Measurements from ENCODE around the gene CENPP. TPM values are rescaled to one million over a fixed set of nuclear protein-coding genes. Genes with fewer than 3 reads are reported as not detected.

Gene CENPP
- total RNA-seq, 2 experiments from 2014 or later, result 26.5 to 27.0 TPM

DNA sequence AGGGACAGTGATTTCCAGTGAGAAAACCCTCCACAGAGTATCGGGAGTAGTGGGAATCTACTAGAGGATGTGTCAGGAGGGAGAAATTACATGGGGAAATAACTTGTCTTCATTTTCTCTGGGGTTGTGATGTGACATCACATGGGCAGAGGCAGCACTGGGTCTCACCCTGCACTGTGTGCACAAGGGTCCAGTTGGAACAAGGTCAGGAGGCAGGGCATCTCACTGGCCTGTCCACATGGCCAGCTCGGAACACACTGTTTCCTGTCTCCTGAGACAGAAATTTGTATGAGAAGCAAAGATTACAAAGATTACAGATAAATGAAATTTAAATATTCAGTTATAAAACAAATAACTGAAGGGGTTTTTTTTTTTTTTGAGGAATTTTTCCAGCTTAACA, 272.6 kb downstream of the CENPP start:
- DNase-seq, result no peak
- Mint-ChIP-seq H3K36me3 (peaks cover 2% of the 10 kb centered on the region), H3K27me3 (peaks cover 2% of the 10 kb centered on the region), H3K4me1 (no peaks in the 10 kb centered on the region), H3K9me3 (peaks cover under 1% of the 10 kb centered on the region), H3K27ac (no peak overlapping the region), H3K4me3 (no peak overlapping the region)

DNA sequence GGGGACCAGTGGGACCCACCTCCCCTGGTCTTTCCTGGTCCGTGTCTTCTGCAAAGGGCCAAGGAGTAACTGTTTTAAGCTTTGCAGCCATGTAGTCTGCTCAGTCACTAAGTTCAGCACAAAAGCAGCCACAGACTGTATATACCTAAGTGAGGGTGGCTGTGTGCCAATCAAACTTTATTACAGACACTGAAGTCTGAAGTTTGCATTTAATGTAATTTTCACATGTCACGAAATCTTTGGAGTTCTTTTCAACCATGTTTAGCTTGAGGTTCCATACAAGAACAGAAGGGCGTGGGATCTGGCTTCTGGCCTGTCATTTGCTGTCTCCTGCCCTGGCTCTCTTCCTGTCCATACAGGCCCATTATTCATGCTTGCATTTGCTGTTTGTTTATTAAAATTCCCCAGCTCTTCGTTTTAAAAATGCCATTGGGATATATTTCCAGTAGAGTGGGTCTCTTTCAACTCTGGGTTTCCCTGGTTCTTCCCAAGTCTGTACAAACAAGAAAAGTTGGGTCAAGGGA, 274.2 kb downstream of the CENPP start:
- no peaks in the 10 kb centered on the region for H3K4me1 Mint-ChIP-seq
- no peaks in the 10 kb centered on the region for H3K27me3 Mint-ChIP-seq
- no peak overlapping the region for H3K4me3 Mint-ChIP-seq
- peaks cover 8% of the 10 kb centered on the region for H3K9me3 Mint-ChIP-seq
- peaks cover 9% of the 10 kb centered on the region for H3K36me3 Mint-ChIP-seq
- no peak for DNase-seq
- H3K27ac Mint-ChIP-seq, result no peak overlapping the region

DNA sequence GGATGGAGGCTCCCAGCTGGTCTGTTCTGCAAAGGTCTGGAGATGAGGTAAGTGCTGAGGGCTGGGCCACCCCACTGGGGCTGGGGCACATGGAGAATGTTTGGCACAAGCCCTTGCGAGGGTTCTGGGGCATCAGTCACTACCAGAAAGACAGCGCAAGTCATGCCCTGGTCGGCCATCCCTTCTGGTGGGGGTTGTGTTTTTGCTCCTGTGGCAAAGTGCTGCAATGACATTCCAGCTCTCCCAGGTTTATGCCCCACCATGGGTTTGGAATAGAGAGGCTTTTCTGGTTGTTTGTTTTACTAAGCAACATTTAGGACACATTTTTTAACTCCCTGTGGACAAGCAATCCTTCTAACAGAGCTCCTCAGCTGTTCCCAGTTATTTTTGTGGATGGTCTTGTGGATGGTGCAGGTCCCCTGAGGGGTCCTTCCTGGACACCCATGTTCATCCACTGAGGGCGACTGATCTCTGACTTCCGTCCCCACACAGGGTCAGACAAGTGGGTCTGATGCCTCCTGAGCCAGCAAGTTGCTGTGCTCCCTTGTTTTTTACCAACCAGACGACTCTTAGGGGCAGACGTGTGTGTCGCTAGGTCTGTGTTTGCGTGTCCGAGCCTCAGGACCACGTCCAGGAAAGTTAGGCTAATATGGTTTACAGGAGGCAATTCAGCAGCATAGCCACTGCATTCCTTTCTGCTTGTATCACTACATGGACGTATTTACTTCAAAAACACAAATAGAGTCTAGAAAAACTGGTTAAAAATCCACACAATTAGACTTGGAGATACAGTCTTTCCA, 274.9 kb downstream of the CENPP start:
- peaks cover 14% of the 10 kb centered on the region for H3K9me3 Mint-ChIP-seq

GRCh38 chr9:92601451-92601850, 275.7 kb downstream of the CENPP start:
- Mint-ChIP-seq H3K4me3 (no peak overlapping the region), H3K27me3 (no peaks in the 10 kb centered on the region), H3K9me3 (peaks cover 14% of the 10 kb centered on the region), H3K36me3 (peaks cover 12% of the 10 kb centered on the region), H3K27ac (no peak overlapping the region), H3K4me1 (no peaks in the 10 kb centered on the region)
- DNase-seq, result no peak

More for the DNA sequence above, 274.9 kb downstream of the CENPP start:
- Mint-ChIP-seq H3K27me3 (no peaks in the 10 kb centered on the region), H3K27ac (no peak overlapping the region), H3K4me3 (no peak overlapping the region), H3K36me3 (peaks cover 12% of the 10 kb centered on the region), H3K4me1 (no peaks in the 10 kb centered on the region)
- no peak for DNase-seq

- no peak for DNase-seq
- Mint-ChIP-seq H3K36me3 (peaks cover 12% of the 10 kb centered on the region), H3K27ac (no peak overlapping the region), H3K9me3 (peaks cover 14% of the 10 kb centered on the region), H3K27me3 (no peaks in the 10 kb centered on the region), H3K4me3 (no peak overlapping the region), H3K4me1 (peaks cover 4% of the 10 kb centered on the region)
These were observed 276.7 kb downstream of the CENPP start for GRCh38 chr9:92602413-92602812.

DNA sequence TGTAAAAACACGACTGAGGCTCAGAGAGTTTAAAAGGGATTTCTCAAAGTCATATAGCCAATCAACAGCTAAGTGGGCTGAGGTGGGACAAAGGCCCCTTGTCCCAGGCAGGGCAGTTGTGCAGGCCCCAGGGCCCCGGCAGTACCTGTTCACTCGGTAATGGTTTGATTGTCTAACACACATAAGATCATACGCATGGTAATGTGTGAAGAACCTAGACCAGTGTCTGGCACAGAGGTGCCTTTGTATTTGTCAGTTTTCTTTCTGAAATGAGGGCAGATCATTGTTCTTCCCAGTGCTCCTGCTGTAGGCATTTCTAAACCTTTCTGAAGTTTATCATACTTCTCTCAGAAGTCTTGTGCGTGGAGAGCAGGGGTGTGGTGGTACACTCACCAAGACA, 277.3 kb downstream of the CENPP start:
- H3K36me3 Mint-ChIP-seq, result peaks cover 12% of the 10 kb centered on the region
- H3K4me3 Mint-ChIP-seq, result no peak overlapping the region
- no peak overlapping the region for H3K27ac Mint-ChIP-seq
- H3K4me1 Mint-ChIP-seq, result peaks cover 4% of the 10 kb centered on the region
- H3K27me3 Mint-ChIP-seq, result no peaks in the 10 kb centered on the region
- H3K9me3 Mint-ChIP-seq, result peaks cover 14% of the 10 kb centered on the region
- DNase-seq, result no peak

- DNase-seq, result no peak
- Mint-ChIP-seq H3K36me3 (peaks cover 12% of the 10 kb centered on the region), H3K27ac (no peak overlapping the region), H3K9me3 (peaks cover 14% of the 10 kb centered on the region), H3K4me3 (no peak overlapping the region), H3K4me1 (peaks cover 4% of the 10 kb centered on the region), H3K27me3 (no peaks in the 10 kb centered on the region)
These were observed 278.2 kb downstream of the CENPP start for GRCh38 chr9:92603990-92604389.

- peaks cover 12% of the 10 kb centered on the region for H3K36me3 Mint-ChIP-seq
- H3K4me1 Mint-ChIP-seq, result peaks cover 4% of the 10 kb centered on the region
- H3K27ac Mint-ChIP-seq, result no peak overlapping the region
- no peak overlapping the region for H3K4me3 Mint-ChIP-seq
- H3K9me3 Mint-ChIP-seq, result peaks cover 14% of the 10 kb centered on the region
- no peak for DNase-seq
- no peaks in the 10 kb centered on the region for H3K27me3 Mint-ChIP-seq
These were observed 279.5 kb downstream of the CENPP start for GRCh38 chr9:92605224-92605623.

DNA sequence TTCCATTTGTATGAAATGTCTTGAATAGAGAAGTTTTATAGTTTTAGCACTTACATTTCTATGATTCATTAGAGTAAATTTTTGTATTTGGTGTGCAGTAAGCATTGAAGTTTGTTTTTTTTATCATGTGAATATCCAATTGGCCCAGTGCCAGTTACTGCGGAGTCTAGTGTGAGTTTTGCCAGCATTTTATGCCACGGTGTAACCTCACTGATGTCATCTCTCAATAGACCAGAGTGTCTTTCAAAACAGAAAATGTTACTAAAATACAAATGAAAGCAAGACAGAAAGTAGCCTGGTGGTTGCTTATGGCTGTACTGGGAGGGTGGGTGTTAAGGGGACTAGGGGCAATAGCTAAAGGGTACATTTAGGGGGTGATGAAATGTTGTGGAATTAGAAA, 281.3 kb downstream of the CENPP start:
- peaks cover 14% of the 10 kb centered on the region for H3K9me3 Mint-ChIP-seq
- DNase-seq, result no peak
- no peak overlapping the region for H3K4me3 Mint-ChIP-seq
- no peak overlapping the region for H3K27ac Mint-ChIP-seq
- peaks cover 4% of the 10 kb centered on the region for H3K4me1 Mint-ChIP-seq
- no peaks in the 10 kb centered on the region for H3K27me3 Mint-ChIP-seq
- peaks cover 18% of the 10 kb centered on the region for H3K36me3 Mint-ChIP-seq

DNA sequence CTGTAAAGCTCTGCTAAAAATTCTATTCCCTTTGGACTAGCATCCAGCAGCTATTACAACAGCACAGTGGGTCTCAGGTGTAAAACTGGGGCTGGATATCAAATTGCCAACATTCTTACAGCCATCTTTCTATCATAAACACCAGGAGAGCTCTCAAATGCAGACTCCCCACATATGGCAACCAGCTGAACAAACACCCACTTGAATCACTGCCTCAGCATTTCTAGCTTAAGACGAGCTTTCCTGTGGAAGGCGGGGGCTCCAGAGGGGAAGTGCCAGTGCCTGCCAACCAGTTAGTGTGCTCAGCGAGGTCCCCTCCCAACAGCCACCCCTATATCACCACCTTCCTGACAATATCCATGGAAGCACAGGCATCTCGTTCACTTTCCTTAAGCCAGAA, 282.0 kb downstream of the CENPP start:
- H3K27me3 Mint-ChIP-seq, result no peaks in the 10 kb centered on the region

DNA sequence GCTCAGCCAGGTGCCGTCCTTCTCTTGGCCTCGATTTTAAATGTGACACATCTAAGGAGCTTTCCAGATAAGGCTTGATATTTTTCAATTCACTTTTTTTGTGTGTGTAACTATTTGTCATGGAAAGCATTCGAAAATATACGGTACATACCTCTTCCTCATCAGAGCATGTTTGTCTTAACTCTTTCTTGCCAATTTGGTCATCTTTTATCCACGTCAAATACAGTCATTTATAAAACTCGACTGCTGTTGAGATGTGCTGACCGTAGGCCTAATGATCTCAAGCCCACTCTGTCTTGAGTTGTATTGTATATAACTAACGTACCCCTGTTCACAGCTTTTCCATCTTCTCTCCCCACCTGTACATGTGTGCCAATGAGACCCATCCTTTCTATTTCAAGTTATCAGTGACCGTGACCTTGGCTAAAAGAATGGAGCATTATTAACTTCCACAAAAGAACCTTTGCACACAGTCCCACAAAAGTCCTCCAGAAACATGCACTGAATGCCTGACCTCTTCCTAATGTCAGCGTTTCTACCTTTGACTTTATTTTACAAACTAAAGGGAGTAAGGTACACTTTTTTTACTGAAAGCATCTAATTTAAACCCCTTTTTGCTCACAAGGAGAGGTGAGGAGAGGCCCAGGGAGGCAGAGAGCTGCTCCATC, 282.6 kb downstream of the CENPP start:
- peaks cover 4% of the 10 kb centered on the region for H3K4me1 Mint-ChIP-seq
- DNase-seq, result no peak
- H3K27me3 Mint-ChIP-seq, result no peaks in the 10 kb centered on the region
- peaks cover 17% of the 10 kb centered on the region for H3K36me3 Mint-ChIP-seq
- no peak overlapping the region for H3K4me3 Mint-ChIP-seq
- H3K9me3 Mint-ChIP-seq, result peaks cover 13% of the 10 kb centered on the region
- no peak overlapping the region for H3K27ac Mint-ChIP-seq

More for the DNA sequence above, 282.0 kb downstream of the CENPP start:
- Mint-ChIP-seq H3K27ac (no peak overlapping the region), H3K4me1 (peaks cover 4% of the 10 kb centered on the region), H3K4me3 (no peak overlapping the region), H3K36me3 (peaks cover 18% of the 10 kb centered on the region), H3K9me3 (peaks cover 14% of the 10 kb centered on the region)
- no peak for DNase-seq

DNA sequence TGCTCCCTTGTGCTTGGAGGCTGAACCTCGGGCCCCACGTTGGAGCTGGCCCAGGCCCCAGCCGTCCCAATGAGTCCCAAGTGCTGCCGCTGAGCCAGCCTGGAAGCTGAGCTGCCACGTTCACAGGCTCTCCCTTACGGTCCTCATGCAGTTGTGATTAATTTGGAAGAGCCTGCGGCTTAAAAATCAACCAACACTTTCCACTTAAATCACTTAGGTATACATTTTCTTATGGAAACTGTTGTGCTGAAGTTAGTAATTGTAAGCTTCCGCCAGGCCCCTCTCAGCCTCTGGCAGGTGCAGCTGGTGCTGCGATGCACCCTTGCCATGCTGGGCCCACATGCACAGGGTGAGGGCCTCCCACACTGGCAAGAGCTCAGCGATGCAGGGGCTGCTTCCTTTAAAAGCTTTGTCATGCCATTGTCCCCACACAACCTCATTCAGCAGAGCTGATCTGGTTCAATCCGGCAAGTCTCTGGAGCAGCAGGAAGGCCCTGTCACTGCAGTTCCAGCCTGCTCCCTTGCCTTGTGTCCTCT, 283.2 kb downstream of the CENPP start:
- H3K9me3 Mint-ChIP-seq, result peaks cover 7% of the 10 kb centered on the region
- H3K36me3 Mint-ChIP-seq, result peaks cover 12% of the 10 kb centered on the region
- H3K4me1 Mint-ChIP-seq, result peaks cover 4% of the 10 kb centered on the region
- no peaks in the 10 kb centered on the region for H3K27me3 Mint-ChIP-seq
- no peak overlapping the region for H3K27ac Mint-ChIP-seq
- DNase-seq, result no peak
- no peak overlapping the region for H3K4me3 Mint-ChIP-seq

- no peak overlapping the region for H3K27ac Mint-ChIP-seq
- H3K9me3 Mint-ChIP-seq, result no peaks in the 10 kb centered on the region
These were observed 285.0 kb downstream of the CENPP start for GRCh38 chr9:92610470-92611420.

GRCh38 chr9:92611621-92612285, 286.0 kb downstream of the CENPP start:
- Mint-ChIP-seq H3K4me3 (no peak overlapping the region), H3K9me3 (no peaks in the 10 kb centered on the region), H3K27ac (no peak overlapping the region), H3K4me1 (peaks cover 4% of the 10 kb centered on the region), H3K36me3 (peaks cover 19% of the 10 kb centered on the region), H3K27me3 (no peaks in the 10 kb centered on the region)
- DNase-seq, result no peak

More at GRCh38 chr9:92610470-92611420, 285.0 kb downstream of the CENPP start:
- Mint-ChIP-seq H3K36me3 (peaks cover 12% of the 10 kb centered on the region), H3K27me3 (no peaks in the 10 kb centered on the region), H3K4me1 (peaks cover 4% of the 10 kb centered on the region), H3K4me3 (no peak overlapping the region)
- DNase-seq, result no peak
